Limb (tissue), 2 donors: ENCODE results near the gene ZNF599.
"Not testable (repeated sequence)": the region's sequence is repeated elsewhere in the genome, so short reads cannot be mapped to it uniquely, and the experiment has no call there.

Source experiments
- DNase-seq, 2 donors: peaks; one replicate each; pipeline ENCODE4 v3.0.0-alpha.2; 2016; ENCODE audit errors: extremely low spot score in 2 of 2

ZNF599 gene

GRCh38 chr19:34772697-34773554 lies at the start of gene ZNF599:
Gene ZNF599 (minus strand): TSS chr19:34773215. CDS start chr19:34772841, 374 bp downstream.
- DNase-seq, result peak; percentile 92 to 94

- no peak for DNase-seq
Observed at GRCh38 chr19:34818270-34818669, 45.3 kb upstream of the ZNF599 start.

GRCh38 chr19:34816708-34817107 lies 43.7 kb upstream of the ZNF599 start:
- no peak for DNase-seq

- no peak for DNase-seq
Observed at GRCh38 chr19:34808566-34808965, 35.6 kb upstream of the ZNF599 start.

- no peak for DNase-seq
Observed at GRCh38 chr19:34806976-34807860, 34.2 kb upstream of the ZNF599 start.

GRCh38 chr19:34804115-34804514 lies 31.1 kb upstream of the ZNF599 start:
- no peak for DNase-seq

GRCh38 chr19:34796953-34797352 lies 23.9 kb upstream of the ZNF599 start:
- DNase-seq, result not testable (repeated sequence)

GRCh38 chr19:34794066-34794960 lies 21.3 kb upstream of the ZNF599 start:
- DNase-seq, result no peak

GRCh38 chr19:34793565-34793964 lies 20.6 kb upstream of the ZNF599 start:
- no peak for DNase-seq

GRCh38 chr19:34788074-34788473 lies 15.1 kb upstream of the ZNF599 start:
- no peak for DNase-seq

GRCh38 chr19:34787059-34787824 lies 14.2 kb upstream of the ZNF599 start:
- DNase-seq, result no peak

- no peak for DNase-seq
Observed at GRCh38 chr19:34786236-34786635, 13.2 kb upstream of the ZNF599 start.

GRCh38 chr19:34779652-34780051 lies 6.6 kb upstream of the ZNF599 start:
- DNase-seq, result no peak

GRCh38 chr19:34778342-34778741 lies 5.3 kb upstream of the ZNF599 start:
- no peak for DNase-seq

GRCh38 chr19:34774857-34775256 lies 1.8 kb upstream of the ZNF599 start:
- DNase-seq, result no peak

- no peak for DNase-seq
Observed at GRCh38 chr19:34773555-34773864, 495 bp upstream of the ZNF599 start.

GRCh38 chr19:34767951-34768350 lies 5.1 kb downstream of the ZNF599 start:
- no peak for DNase-seq

- no peak for DNase-seq
Observed at GRCh38 chr19:34766386-34766785, 6.6 kb downstream of the ZNF599 start.

- DNase-seq, result no peak
Observed at GRCh38 chr19:34759218-34759917, 13.6 kb downstream of the ZNF599 start.

- no peak for DNase-seq
Observed at GRCh38 chr19:34757441-34757840, 15.6 kb downstream of the ZNF599 start.
